ENCODE measurements around the gene SNX25. TPM values are rescaled to one million over a fixed set of nuclear protein-coding genes. Genes with fewer than 3 reads are reported as not detected.

Gene SNX25
- total and polyA plus RNA-seq, 2 of the 13 experiments (the other 11 are each of a cell fraction or from before 2014, with no cell fraction given), result 23.4 to 23.5 TPM

- TF ChIP-seq HNF4A (CRISPR knock-in tag; IDR thresholded peaks at IDR 0.05), result no peak; the same call in 1 of the 2 replicates
- peak; percentile 99 for TF ChIP-seq PRMT3 (CRISPR knock-in tag; IDR thresholded peaks at IDR 0.05; ENCODE audit: borderline replicate concordance, low read depth)
- TF ChIP-seq NFE2 (CRISPR knock-in tag; IDR thresholded peaks at IDR 0.05), result no peak
- peak; percentile 98 for TF ChIP-seq TFDP2 (CRISPR knock-in tag; IDR thresholded peaks at IDR 0.05)
- TF ChIP-seq, protein P1, sequence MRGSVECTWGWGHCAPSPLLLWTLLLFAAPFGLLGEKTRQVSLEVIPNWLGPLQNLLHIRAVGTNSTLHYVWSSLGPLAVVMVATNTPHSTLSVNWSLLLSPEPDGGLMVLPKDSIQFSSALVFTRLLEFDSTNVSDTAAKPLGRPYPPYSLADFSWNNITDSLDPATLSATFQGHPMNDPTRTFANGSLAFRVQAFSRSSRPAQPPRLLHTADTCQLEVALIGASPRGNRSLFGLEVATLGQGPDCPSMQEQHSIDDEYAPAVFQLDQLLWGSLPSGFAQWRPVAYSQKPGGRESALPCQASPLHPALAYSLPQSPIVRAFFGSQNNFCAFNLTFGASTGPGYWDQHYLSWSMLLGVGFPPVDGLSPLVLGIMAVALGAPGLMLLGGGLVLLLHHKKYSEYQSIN (CRISPR knock-in tag; IDR thresholded peaks at IDR 0.05; ENCODE audit: borderline replicate concordance), result no peak
- TF ChIP-seq POGZ (CRISPR knock-in tag; IDR thresholded peaks at IDR 0.05), result peak; percentile 41; the same call in 1 of the 2 replicates
- peak; percentile 91 for TF ChIP-seq ELF4 (CRISPR knock-in tag; IDR thresholded peaks at IDR 0.05; ENCODE audit: borderline replicate concordance)
- TF ChIP-seq ZNF678 (CRISPR knock-in tag; IDR thresholded peaks at IDR 0.05), result peak; percentile 83
- no peak for TF ChIP-seq SIN3B (IDR thresholded peaks at IDR 0.05; ENCODE audit: low read length)
- no peak for TF ChIP-seq EHMT2 (IDR thresholded peaks at IDR 0.05; ENCODE audit: borderline replicate concordance, low read depth, low read length)
- TF ChIP-seq ZNF687 (CRISPR knock-in tag; IDR thresholded peaks at IDR 0.05), result peak; percentile 99
- TF ChIP-seq DMTF1 (CRISPR knock-in tag; IDR thresholded peaks at IDR 0.05), result no peak
- TF ChIP-seq MED13 (CRISPR knock-in tag; IDR thresholded peaks at IDR 0.05), result peak; percentile 71
- 0 out of 2 replicates have a peak, but pooled peaks have one; percentile 48 for TF ChIP-seq ESRRA (CRISPR knock-in tag; IDR thresholded peaks at IDR 0.05; ENCODE audit: low read depth)
- no peak; the same call in none of the 2 replicates for TF ChIP-seq ZNF205 (CRISPR knock-in tag; IDR thresholded peaks at IDR 0.05)
- TF ChIP-seq RBM39 (IDR thresholded peaks at IDR 0.05; ENCODE audit: low read depth, low read length, poor library complexity, severe bottlenecking), result peak; percentile 83
- TF ChIP-seq NR2C2 (CRISPR knock-in tag; IDR thresholded peaks at IDR 0.05; ENCODE audit: borderline replicate concordance), result peak; percentile 40; the same call in 1 of the 2 replicates
- TF ChIP-seq, protein P2, sequence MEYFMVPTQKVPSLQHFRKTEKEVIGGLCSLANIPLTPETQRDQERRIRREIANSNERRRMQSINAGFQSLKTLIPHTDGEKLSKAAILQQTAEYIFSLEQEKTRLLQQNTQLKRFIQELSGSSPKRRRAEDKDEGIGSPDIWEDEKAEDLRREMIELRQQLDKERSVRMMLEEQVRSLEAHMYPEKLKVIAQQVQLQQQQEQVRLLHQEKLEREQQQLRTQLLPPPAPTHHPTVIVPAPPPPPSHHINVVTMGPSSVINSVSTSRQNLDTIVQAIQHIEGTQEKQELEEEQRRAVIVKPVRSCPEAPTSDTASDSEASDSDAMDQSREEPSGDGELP (IDR thresholded peaks at IDR 0.05; ENCODE audit: borderline replicate concordance, low read depth), result no peak; the same call in 1 of the 2 replicates
- peak; percentile 81 for TF ChIP-seq KLF11 (CRISPR knock-in tag; IDR thresholded peaks at IDR 0.05)
These were observed 186.7 kb downstream of the SNX25 start (continued) for GRCh38 chr4:185395956-185396723.
